ENCODE data around the gene ATF7IP2.

The ATF7IP2 gene

GRCh38 chr16:10521681-10522274, 135.9 kb downstream of the ATF7IP2 start:
- TF ChIP-seq ZC3H10 (CRISPR knock-in tag; IDR thresholded peaks at IDR 0.05), result no peak
- TF ChIP-seq CSRNP3 (CRISPR knock-in tag; IDR thresholded peaks at IDR 0.05), result no peak
- TF ChIP-seq OSR1 (CRISPR knock-in tag; IDR thresholded peaks at IDR 0.05), result no peak
- TF ChIP-seq POU6F1 (CRISPR knock-in tag; IDR thresholded peaks at IDR 0.05; ENCODE audit: borderline replicate concordance, low read depth), result no peak
- TF ChIP-seq GLIS3 (CRISPR knock-in tag; IDR thresholded peaks at IDR 0.05), result no peak
- TF ChIP-seq ZFP30 (CRISPR knock-in tag; IDR thresholded peaks at IDR 0.05), result no peak
- no peak for TF ChIP-seq PATZ1 (CRISPR knock-in tag; IDR thresholded peaks at IDR 0.05; ENCODE audit: borderline replicate concordance)
- no peak for TF ChIP-seq TOX (CRISPR knock-in tag; IDR thresholded peaks at IDR 0.05; ENCODE audit: borderline replicate concordance)
- TF ChIP-seq ARNTL (CRISPR knock-in tag; IDR thresholded peaks at IDR 0.05; ENCODE audit: borderline replicate concordance, low read depth), result no peak
- TF ChIP-seq CREB5 (CRISPR knock-in tag; IDR thresholded peaks at IDR 0.05; ENCODE audit: low read depth), result no peak
- TF ChIP-seq CSDC2 (CRISPR knock-in tag; IDR thresholded peaks at IDR 0.05), result no peak
- no peak for TF ChIP-seq ZNF565 (CRISPR knock-in tag; conservative IDR thresholded peaks at IDR 0.05; ENCODE audit: low read depth)
- no peak for TF ChIP-seq BACH2 (CRISPR knock-in tag; IDR thresholded peaks at IDR 0.05; ENCODE audit: borderline replicate concordance)
- TF ChIP-seq TCF4 (CRISPR knock-in tag; IDR thresholded peaks at IDR 0.05; ENCODE audit: borderline replicate concordance), result no peak
- no peak for TF ChIP-seq RARB (CRISPR knock-in tag; IDR thresholded peaks at IDR 0.05)
- ATAC-seq, result peak; percentile 96

GRCh38 chr16:10522966-10523365, 137.1 kb downstream of the ATF7IP2 start:
- ATAC-seq, result no peak
- TF ChIP-seq ZFP3 (CRISPR knock-in tag; IDR thresholded peaks at IDR 0.05), result no peak
- no peak for TF ChIP-seq ESRRG (CRISPR knock-in tag; IDR thresholded peaks at IDR 0.05)
- no peak for TF ChIP-seq PATZ1 (CRISPR knock-in tag; IDR thresholded peaks at IDR 0.05; ENCODE audit: borderline replicate concordance)
- no peak for TF ChIP-seq CREB5 (CRISPR knock-in tag; IDR thresholded peaks at IDR 0.05; ENCODE audit: low read depth)
- TF ChIP-seq TOX (CRISPR knock-in tag; IDR thresholded peaks at IDR 0.05; ENCODE audit: borderline replicate concordance), result no peak
- no peak for TF ChIP-seq BACH2 (CRISPR knock-in tag; IDR thresholded peaks at IDR 0.05; ENCODE audit: borderline replicate concordance)
- no peak for TF ChIP-seq GLIS3 (CRISPR knock-in tag; IDR thresholded peaks at IDR 0.05)
- TF ChIP-seq POU6F1 (CRISPR knock-in tag; IDR thresholded peaks at IDR 0.05; ENCODE audit: borderline replicate concordance, low read depth), result no peak
- TF ChIP-seq ZFP30 (CRISPR knock-in tag; IDR thresholded peaks at IDR 0.05), result no peak
- no peak for TF ChIP-seq ISL1 (CRISPR knock-in tag; IDR thresholded peaks at IDR 0.05)
- TF ChIP-seq ZNF8 (CRISPR knock-in tag; IDR thresholded peaks at IDR 0.05), result no peak
- TF ChIP-seq ZNF70 (CRISPR knock-in tag; IDR thresholded peaks at IDR 0.05), result no peak
- no peak for TF ChIP-seq ARNTL (CRISPR knock-in tag; IDR thresholded peaks at IDR 0.05; ENCODE audit: borderline replicate concordance, low read depth)
- TF ChIP-seq SNAI2 (CRISPR knock-in tag; IDR thresholded peaks at IDR 0.05), result no peak
- TF ChIP-seq OSR1 (CRISPR knock-in tag; IDR thresholded peaks at IDR 0.05), result no peak
- TF ChIP-seq CSDC2 (CRISPR knock-in tag; IDR thresholded peaks at IDR 0.05), result no peak
- TF ChIP-seq ZNF565 (CRISPR knock-in tag; conservative IDR thresholded peaks at IDR 0.05; ENCODE audit: low read depth), result no peak
- no peak for TF ChIP-seq ZC3H10 (CRISPR knock-in tag; IDR thresholded peaks at IDR 0.05)
